HUES64 (cell line): Measurements from ENCODE around the gene CD3E.

Experiments
- H3K27ac ChIP-seq: 2 replicates; pipeline ENCODE4 v1.7.0; 2013; ENCODE audit warnings: low read depth, low read length, inconsistent platforms
- H3K27me3 ChIP-seq: 2 replicates; pipeline ENCODE4 v1.6.1; 2013; ENCODE audit warnings: mild to moderate bottlenecking, low read length; ENCODE audit not compliant: insufficient read depth
- H3K36me3 ChIP-seq: 2 replicates; pipeline ENCODE4 v1.6.1; 2013; ENCODE audit warnings: mild to moderate bottlenecking, low read length; ENCODE audit not compliant: insufficient read depth
- H3K4me1 ChIP-seq: 2 replicates; pipeline ENCODE4 v1.6.1; 2013; ENCODE audit warnings: mild to moderate bottlenecking, low read length, moderate library complexity; ENCODE audit not compliant: insufficient read depth
- H3K4me3 ChIP-seq: 2 replicates; pipeline ENCODE4 v1.5.1; 2013; ENCODE audit warnings: mild to moderate bottlenecking, low read length, moderate library complexity
- H3K9ac ChIP-seq: 2 replicates; pipeline ENCODE4 v1.6.1; 2013; ENCODE audit warnings: mild to moderate bottlenecking, low read depth, low read length
- H3K9me3 ChIP-seq: 2 replicates; pipeline ENCODE4 v1.6.1; 2013; ENCODE audit warnings: low read depth, low read length; ENCODE audit not compliant: insufficient read depth
- WGBS: fragments of 150-250, 120-280 bp; methylation state at CpG from one replicate; pipeline ENCODE4 v1.1.7; 2013; ENCODE audit warnings: missing lambda C conversion rate; 5-methylcytosine and 5-hydroxymethylcytosine counted together

CD3E gene

DNA sequence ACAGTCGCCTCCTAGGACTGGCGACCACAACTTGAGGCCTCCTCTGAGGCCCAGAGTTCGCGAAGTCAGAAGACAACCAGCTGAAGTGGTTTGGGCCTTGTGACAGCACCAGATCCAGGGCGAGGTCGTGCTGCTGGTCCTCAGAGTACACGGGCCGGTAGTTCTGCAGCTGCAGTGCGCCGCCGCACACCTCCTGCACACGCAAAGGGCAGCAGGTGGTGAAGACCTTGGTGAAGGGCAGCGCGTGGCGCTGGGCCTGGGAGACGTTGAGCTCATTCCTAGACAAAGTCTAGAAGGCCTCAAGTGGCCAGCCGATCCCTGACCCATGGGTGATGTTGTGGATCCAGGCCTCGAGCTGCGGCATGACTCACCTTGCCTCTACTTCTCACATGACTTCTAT is 18.2 kb downstream of the CD3E start:
- Histone ChIP-seq H3K36me3 (no peaks in the 10 kb centered on the region), H3K4me3 (no peak overlapping the region), H3K9me3 (no peaks in the 10 kb centered on the region), H3K4me1 (0 out of 2 replicates have a peak, but pooled peaks cover 5% of the 10 kb centered on the region), H3K27ac (no peak overlapping the region), H3K27me3 (0 out of 2 replicates have a peak, but pooled peaks cover under 1% of the 10 kb centered on the region), H3K9ac (no peak overlapping the region)
- WGBS: 94% methylated on average over 19 of the region's 19 CpGs

DNA sequence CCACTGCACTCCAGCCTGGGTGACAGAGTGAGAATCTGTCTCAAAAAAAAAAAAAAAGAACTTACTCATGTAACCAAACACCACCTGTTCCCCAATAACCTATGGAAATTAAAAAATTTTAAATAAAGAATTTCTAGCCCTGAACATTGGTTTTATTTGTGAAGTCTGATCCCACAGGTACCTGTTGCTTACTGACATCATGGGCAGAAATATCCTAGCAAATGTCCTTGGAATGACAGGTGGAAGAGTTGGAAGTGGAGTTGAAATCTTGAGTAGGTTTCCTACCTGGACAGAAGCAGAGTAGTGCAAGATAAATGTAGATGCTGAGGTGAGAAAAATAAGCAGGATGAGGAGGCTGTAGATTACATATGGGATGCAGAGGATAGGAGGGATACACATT is 20.8 kb downstream of the CD3E start:
- Histone ChIP-seq H3K4me1 (0 out of 2 replicates have a peak, but pooled peaks cover 5% of the 10 kb centered on the region), H3K9ac (no peak overlapping the region), H3K4me3 (no peak overlapping the region), H3K36me3 (no peaks in the 10 kb centered on the region), H3K9me3 (no peaks in the 10 kb centered on the region), H3K27ac (no peak overlapping the region), H3K27me3 (0 out of 2 replicates have a peak, but pooled peaks cover 3% of the 10 kb centered on the region)

DNA sequence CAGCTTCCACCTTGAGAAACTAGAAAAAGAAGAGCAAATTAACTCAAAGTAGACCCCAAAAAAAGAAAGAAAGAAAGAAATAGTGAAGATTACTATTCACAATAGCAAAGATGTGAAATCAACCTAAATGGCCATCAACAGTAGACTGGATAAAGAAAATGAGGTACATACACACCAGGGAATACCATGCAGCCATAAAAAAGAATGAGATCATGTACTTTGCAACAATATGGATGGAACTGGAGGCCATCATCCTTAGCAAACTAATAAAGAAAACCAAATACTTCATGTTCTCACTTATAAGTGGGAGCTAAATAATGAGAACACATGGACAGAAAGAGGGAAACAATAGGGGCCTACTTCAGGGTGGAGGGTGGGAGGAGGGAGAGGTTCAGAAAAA is 24.2 kb downstream of the CD3E start:
- Histone ChIP-seq H3K27ac (no peak overlapping the region), H3K4me1 (no peaks in the 10 kb centered on the region), H3K9me3 (peaks cover 4% of the 10 kb centered on the region; the same call in 1 of the 2 replicates), H3K4me3 (no peak overlapping the region), H3K9ac (no peak overlapping the region), H3K27me3 (0 out of 2 replicates have a peak, but pooled peaks cover 3% of the 10 kb centered on the region), H3K36me3 (no peaks in the 10 kb centered on the region)

DNA sequence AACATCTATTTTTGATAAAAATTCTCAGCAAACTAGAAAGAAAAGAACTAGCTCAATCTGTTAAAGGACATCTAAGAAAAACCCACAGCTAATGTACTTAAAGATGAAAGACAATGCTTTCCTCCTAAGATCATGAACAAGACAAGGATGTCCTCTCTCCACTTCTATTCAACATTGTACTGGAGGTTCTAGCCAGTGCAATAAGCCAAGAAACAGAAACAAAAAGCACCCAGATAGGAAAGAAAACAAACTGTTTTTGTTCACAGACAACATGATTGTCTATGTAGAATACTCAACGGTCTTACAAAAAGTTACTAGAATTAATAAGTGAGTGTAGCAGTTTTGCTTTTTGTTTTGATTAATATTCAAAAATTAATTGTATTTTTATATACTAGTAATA is 30.2 kb downstream of the CD3E start:
- no peaks in the 10 kb centered on the region for H3K36me3 ChIP-seq
- no peaks in the 10 kb centered on the region for H3K27me3 ChIP-seq
- WGBS: 89% methylated on average over 1 of the region's 1 CpG
- H3K9ac ChIP-seq: no peak overlapping the region
- peaks cover 4% of the 10 kb centered on the region; the same call in 1 of the 2 replicates for H3K9me3 ChIP-seq
- no peaks in the 10 kb centered on the region for H3K4me1 ChIP-seq
- H3K4me3 ChIP-seq: no peak overlapping the region
- no peak overlapping the region for H3K27ac ChIP-seq

DNA sequence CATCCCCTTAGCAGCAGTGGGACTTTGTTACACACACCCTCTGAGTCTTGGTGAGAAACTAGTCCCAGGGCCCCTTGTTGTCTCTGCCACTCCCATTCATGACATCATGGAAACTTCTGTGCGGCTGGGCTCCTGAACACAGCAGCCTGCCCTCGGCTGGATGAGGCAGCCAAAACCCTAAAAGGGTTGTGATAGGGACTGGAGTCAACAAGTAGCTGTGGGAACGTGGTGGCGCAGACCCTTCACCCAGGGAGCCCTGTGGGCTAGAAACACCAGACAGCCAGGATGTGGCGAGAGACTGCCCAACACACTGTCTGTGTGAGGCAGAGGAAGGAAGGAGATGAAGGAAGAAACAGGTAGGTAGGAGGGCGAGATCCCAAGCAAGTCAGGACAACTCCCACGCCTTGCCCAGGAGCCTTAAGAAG is 34.1 kb downstream of the CD3E start:
- Histone ChIP-seq H3K4me3 (no peak overlapping the region), H3K27me3 (no peaks in the 10 kb centered on the region; the same call in 1 of the 2 replicates), H3K4me1 (0 out of 2 replicates have a peak, but pooled peaks cover 3% of the 10 kb centered on the region), H3K36me3 (no peaks in the 10 kb centered on the region), H3K9ac (no peak overlapping the region), H3K27ac (no peak overlapping the region), H3K9me3 (no peaks in the 10 kb centered on the region)
- 88% methylated on average over 7 of the region's 7 CpGs for WGBS

DNA sequence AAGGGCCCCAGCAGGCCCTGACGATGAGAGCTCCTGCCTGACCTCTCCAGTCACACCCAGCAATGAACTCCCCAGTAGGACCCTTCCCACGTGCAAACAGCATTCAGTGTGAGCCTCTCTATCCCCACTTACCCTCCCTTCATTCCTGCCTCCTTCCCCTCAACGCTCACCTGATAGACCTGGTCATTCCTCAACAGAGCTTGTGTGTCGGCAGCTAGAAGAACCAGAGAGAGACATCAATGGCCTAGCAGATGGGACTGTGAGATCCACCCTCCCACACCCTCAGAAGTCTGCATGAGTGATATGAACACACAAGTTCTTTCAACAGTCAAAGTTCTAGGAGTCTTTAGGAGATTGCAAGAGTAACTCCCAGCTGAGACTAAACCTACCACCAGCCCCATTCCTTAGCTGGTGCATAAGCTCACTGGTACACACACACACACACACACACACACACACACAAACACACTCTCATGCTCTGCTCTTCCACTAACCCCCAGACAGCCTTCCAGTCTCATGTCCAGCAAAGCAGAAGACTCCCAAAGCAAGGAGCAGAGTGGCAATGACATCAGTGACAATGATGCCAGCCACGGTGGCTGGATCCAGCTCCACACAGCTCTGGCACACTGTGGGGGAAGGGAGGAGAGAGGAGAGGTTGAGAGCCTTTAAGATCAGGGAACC is 34.9 kb downstream of the CD3E start:
- Histone ChIP-seq H3K27me3 (no peaks in the 10 kb centered on the region; the same call in 1 of the 2 replicates), H3K4me1 (0 out of 2 replicates have a peak, but pooled peaks cover 3% of the 10 kb centered on the region), H3K36me3 (no peaks in the 10 kb centered on the region), H3K9ac (no peak overlapping the region), H3K27ac (no peak overlapping the region), H3K4me3 (no peak overlapping the region), H3K9me3 (no peaks in the 10 kb centered on the region)
- WGBS: 87% methylated on average over 5 of the region's 5 CpGs

DNA sequence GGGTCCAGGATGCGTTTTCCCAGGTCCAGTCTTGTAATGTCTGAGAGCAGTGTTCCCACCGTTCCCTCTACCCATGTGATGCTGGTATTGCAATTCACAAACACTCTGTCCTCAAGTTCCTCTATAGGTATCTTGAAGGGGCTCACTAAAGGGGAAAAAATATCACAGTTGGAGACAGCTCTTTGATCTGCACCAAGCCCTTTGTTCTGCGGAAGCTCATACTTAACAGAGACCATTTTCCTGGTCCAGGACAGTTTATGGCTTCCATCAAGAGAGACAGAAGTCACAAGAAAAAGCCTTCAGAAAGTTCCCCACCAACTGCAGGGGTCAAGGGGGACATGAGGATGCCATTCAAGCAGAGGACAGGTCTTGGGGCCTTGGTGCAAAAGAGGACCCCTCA is 35.9 kb downstream of the CD3E start:
- 93% methylated on average over 3 of the region's 3 CpGs for WGBS
- H3K9ac ChIP-seq: no peak overlapping the region
- H3K36me3 ChIP-seq: no peaks in the 10 kb centered on the region
- no peak overlapping the region for H3K4me3 ChIP-seq
- no peak overlapping the region for H3K27ac ChIP-seq
- H3K9me3 ChIP-seq: no peaks in the 10 kb centered on the region
- H3K27me3 ChIP-seq: no peaks in the 10 kb centered on the region; the same call in 1 of the 2 replicates
- 0 out of 2 replicates have a peak, but pooled peaks cover 3% of the 10 kb centered on the region for H3K4me1 ChIP-seq

DNA sequence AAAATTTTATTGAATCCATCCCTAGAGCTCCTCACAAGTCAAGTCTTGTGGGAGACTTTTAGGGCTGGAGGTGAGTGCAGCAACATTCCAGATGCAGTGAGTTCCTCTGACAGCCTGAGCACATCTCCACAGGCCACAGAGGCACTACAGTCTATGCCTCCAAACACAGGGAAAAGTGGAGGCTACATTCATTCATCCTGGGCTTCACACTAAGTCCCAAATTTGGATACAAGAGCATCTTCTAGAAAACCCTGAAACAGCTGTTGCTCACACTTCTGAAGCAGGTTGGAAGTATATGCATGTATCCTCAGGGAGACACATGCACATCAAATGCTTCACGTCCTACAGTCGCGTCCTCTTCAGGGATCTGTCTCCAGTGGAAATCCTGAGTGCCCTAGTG is 36.7 kb downstream of the CD3E start:
- Histone ChIP-seq H3K27me3 (no peaks in the 10 kb centered on the region; the same call in 1 of the 2 replicates), H3K4me3 (no peak overlapping the region), H3K4me1 (0 out of 2 replicates have a peak, but pooled peaks cover 3% of the 10 kb centered on the region), H3K9me3 (no peaks in the 10 kb centered on the region), H3K27ac (no peak overlapping the region), H3K9ac (no peak overlapping the region), H3K36me3 (no peaks in the 10 kb centered on the region)
- WGBS: 93% methylated on average over 3 of the region's 3 CpGs

DNA sequence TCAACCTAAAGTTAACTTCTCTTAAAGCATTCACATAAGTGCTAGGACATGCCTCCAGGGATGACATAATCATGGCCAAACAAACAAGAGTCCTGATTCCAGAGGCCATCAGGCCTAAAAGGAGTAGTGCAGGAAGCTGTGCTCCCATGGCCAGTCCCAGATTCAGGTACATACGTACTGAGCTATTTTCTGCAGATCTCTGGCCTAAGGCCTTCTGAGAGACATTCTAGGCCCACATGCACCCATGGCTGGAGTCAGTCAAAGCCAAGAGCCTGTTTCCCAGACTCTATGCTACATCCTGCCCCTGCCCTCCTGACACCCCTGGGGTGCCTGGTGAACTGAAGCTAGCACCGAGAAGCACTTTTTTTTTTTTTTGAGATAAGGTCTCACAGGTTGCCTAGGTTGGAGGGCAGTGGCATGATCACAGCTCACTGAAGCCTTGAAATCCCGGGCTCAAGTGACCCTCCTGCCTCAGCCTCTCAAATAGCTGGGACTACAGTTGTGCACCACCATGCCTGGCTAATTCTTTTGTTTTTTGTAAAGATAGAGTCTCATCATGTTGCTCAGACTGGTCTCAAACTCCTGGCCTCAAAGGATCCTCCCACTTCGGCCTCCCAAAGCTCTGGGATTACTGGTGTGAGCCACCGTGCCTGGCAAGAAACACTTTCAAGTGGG is 37.4 kb downstream of the CD3E start:
- Histone ChIP-seq H3K9ac (no peak overlapping the region), H3K27ac (no peak overlapping the region), H3K4me1 (0 out of 2 replicates have a peak, but pooled peaks cover 3% of the 10 kb centered on the region), H3K36me3 (no peaks in the 10 kb centered on the region), H3K9me3 (no peaks in the 10 kb centered on the region), H3K27me3 (peaks cover 2% of the 10 kb centered on the region), H3K4me3 (no peak overlapping the region)
- WGBS: 95% methylated on average over 5 of the region's 5 CpGs

DNA sequence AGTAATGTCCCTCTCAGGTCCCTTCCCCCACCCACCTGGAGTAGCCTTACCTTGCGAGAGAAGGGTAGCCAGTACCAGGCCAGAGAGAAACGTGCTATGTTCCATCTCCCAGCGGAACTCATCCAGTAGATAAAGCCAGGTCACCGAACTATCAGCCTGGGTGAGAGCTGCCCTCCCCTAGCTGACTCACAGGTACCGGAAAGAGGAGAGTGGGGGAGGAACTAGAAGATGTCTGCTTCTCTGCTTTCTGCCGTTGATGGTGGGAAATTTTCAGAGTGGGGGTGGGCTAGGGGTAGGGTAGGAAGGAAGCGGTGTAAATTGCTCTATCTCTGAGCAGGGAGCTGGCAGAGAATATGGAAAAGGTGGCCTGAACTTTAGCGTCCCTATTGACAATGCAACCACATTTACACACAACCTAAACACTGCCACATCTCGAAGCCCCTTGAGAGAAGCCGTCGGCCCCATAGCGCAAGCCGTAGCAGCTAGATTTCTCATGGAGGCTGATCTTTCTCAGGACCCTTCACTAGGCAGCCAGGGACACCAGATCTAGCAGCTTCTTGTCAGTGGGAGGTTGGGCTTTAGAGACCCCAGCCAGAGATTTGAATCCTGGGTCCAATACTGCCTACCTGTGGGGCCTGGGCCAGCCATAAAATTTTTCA is 38.1 kb downstream of the CD3E start, which contains the start of gene CD3D:
TSS of gene CD3D (minus strand) at position 203 of the 659 bp plus-strand sequence. CDS start at position 105, 98 bp downstream.
- H3K4me1 ChIP-seq: 0 out of 2 replicates have a peak, but pooled peaks cover 3% of the 10 kb centered on the region
- H3K36me3 ChIP-seq: no peaks in the 10 kb centered on the region
- H3K9ac ChIP-seq: no peak within 1 kb of the TSS
- no peaks in the 10 kb centered on the region for H3K9me3 ChIP-seq
- H3K27ac ChIP-seq: no peak within 1 kb of the TSS
- 77% methylated on average over 13 of the region's 13 CpGs for WGBS
- H3K4me3 ChIP-seq: no peak within 1 kb of the TSS
- H3K27me3 ChIP-seq: peaks cover 7% of the 10 kb centered on the region

DNA sequence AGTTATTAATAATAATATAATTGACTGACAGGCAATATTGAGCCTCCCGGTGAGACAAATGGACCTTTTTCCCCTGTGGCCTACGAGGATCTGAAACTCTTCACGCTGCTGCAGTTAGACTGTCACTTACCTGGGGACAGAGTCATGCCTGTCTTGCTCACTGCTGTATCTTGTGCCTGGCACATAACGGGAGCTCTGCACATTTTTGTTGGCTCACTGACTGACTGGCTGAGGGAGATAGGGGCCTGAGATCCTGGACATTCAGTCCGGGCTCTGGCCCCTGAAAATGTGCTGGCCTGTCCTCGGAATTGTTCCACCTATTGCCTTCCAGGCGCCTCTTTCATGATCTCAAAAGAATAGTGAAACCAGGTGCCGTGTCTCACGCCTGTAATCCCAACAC is 38.7 kb downstream of the CD3E start:
- no peak overlapping the region for H3K9ac ChIP-seq
- no peak overlapping the region for H3K27ac ChIP-seq
- no peaks in the 10 kb centered on the region for H3K36me3 ChIP-seq
- 0 out of 2 replicates have a peak, but pooled peaks cover 3% of the 10 kb centered on the region for H3K4me1 ChIP-seq
- no peak overlapping the region for H3K4me3 ChIP-seq
- H3K9me3 ChIP-seq: no peaks in the 10 kb centered on the region
- WGBS: 84% methylated on average over 9 of the region's 9 CpGs
- peaks cover 12% of the 10 kb centered on the region for H3K27me3 ChIP-seq
